ENCODE measurements around the gene ABCB11. TPM values are rescaled to one million over a fixed set of nuclear protein-coding genes. Genes with fewer than 3 reads are reported as not detected.

ABCB11 gene
- total and polyA plus RNA-seq, 2 donors (not counting 1 experiment from before 2014, with no cell fraction given) = not detected

DNA sequence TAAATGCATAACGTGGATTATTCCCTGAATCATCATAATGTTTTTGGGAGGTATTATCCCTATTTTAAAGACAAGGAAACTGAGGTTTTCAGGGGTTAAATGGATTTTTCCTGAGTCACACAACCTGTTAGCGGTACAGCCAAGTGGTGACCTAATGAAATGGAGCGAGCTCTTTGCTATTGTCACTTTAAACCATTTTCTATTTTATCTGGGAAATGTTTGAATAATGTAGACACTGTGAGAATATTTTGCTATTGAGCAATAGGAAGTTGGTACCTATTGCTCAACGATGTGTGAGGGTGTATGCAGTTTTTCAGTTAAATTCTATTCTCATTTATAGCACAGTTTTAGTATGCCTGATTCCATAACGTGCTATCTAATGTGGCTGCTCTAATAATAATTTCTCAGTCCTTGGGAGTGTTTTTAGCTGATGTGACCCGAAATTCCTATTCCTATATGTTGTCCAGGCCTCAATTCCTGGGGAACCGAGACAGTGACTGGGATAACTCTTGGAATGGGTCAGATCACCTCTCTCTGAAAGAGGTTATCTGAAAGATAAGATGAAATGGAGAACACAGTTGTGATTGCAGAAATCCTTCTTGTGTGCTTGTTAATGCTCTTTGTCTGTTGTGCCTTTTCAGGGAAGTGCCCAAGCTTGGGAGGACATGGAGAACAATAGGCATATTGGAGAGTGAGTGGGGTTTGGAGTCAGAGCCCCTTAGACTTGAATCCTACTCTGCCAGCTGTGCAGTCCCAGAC is 38.4 kb downstream of the ABCB11 start:
- no peak overlapping the region for H3K27ac ChIP-seq (ENCODE audit: low read length in 2 of 2)
- intact Hi-C loops (cut with micrococcal nuclease) = no loop called here
- no peak for TF ChIP-seq EZH2 (IDR thresholded peaks at IDR 0.05; ENCODE audit: borderline replicate concordance, insufficient read depth, low read depth, low read length, poor library complexity, severe bottlenecking)
- TF ChIP-seq, protein P1, sequence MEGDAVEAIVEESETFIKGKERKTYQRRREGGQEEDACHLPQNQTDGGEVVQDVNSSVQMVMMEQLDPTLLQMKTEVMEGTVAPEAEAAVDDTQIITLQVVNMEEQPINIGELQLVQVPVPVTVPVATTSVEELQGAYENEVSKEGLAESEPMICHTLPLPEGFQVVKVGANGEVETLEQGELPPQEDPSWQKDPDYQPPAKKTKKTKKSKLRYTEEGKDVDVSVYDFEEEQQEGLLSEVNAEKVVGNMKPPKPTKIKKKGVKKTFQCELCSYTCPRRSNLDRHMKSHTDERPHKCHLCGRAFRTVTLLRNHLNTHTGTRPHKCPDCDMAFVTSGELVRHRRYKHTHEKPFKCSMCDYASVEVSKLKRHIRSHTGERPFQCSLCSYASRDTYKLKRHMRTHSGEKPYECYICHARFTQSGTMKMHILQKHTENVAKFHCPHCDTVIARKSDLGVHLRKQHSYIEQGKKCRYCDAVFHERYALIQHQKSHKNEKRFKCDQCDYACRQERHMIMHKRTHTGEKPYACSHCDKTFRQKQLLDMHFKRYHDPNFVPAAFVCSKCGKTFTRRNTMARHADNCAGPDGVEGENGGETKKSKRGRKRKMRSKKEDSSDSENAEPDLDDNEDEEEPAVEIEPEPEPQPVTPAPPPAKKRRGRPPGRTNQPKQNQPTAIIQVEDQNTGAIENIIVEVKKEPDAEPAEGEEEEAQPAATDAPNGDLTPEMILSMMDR (IDR thresholded peaks at IDR 0.05) = no peak
- CTCF ChIA-PET = interaction anchor here (1.5 kb wide), 1 partner anchor 149 kb away, joined by 3 read pairs; no protein-coding TSS in a partner anchor
- H3K4me3 Mint-ChIP-seq = no peak overlapping the region
- no peaks in the 10 kb centered on the region for H3K36me3 ChIP-seq (replicated peaks in 1 of 2; ENCODE audit: control extremely low read depth in 1 of 2, control insufficient read depth in 1 of 2, extremely low read depth in 1 of 2, insufficient read depth in 2 of 2, low read length in 1 of 2)
- peaks cover 4% of the 10 kb centered on the region for H3K9me3 Mint-ChIP-seq (ENCODE audit: insufficient read depth)
- no peaks in the 10 kb centered on the region for H3K27me3 Mint-ChIP-seq
- no peak overlapping the region for H3K4me3 ChIP-seq (ENCODE audit: control extremely low read depth in 1 of 5, extremely low read depth in 1 of 5, insufficient read depth in 1 of 5, low read depth in 2 of 5, low read length in 4 of 5)
- peaks cover 0 to 2% (median 0%) of the 10 kb centered on the region in 3 donors for H3K9me3 ChIP-seq (ENCODE audit: control extremely low read depth in 1 of 3, control insufficient read depth in 2 of 3, insufficient read depth in 1 of 3, low read length in 2 of 3)
- H2AFZ ChIP-seq (ENCODE audit: insufficient read depth, low read depth, low read length, poor library complexity, severe bottlenecking) = no peak overlapping the region
- no peaks in the 10 kb centered on the region for H3K4me1 Mint-ChIP-seq
- no peak for DNase-seq
- ATAC-seq (ENCODE audit: low read depth) = no peak
- POLR2A ChIA-PET = no interaction called here
- H3K27me3 ChIP-seq (replicated peaks in 1 of 4; ENCODE audit: control extremely low read depth in 1 of 4, control insufficient read depth in 3 of 4, insufficient read depth in 4 of 4, low read length in 3 of 4) = no peaks in the 10 kb centered on the region
- WGBS (ENCODE audit: insufficient coverage) = 80% methylated on average over 3 of the region's 7 CpGs
- H3K79me2 ChIP-seq (ENCODE audit: control insufficient read depth, insufficient read depth, low read length) = no peaks in the 10 kb centered on the region
- no peaks in the 10 kb centered on the region for H3K4me1 ChIP-seq (ENCODE audit: control insufficient read depth in 2 of 2, insufficient read depth in 2 of 2, low read length in 2 of 2)
- no peak overlapping the region for H3K4me2 ChIP-seq (replicated peaks; ENCODE audit: low read depth, low read length, poor library complexity, severe bottlenecking)
- H4K20me1 ChIP-seq (ENCODE audit: control insufficient read depth, insufficient read depth, low read length, poor library complexity, severe bottlenecking) = no peaks in the 10 kb centered on the region
- no peak overlapping the region for H3K9ac ChIP-seq (ENCODE audit: low read length)
- no peak overlapping the region for H3K27ac Mint-ChIP-seq

DNA sequence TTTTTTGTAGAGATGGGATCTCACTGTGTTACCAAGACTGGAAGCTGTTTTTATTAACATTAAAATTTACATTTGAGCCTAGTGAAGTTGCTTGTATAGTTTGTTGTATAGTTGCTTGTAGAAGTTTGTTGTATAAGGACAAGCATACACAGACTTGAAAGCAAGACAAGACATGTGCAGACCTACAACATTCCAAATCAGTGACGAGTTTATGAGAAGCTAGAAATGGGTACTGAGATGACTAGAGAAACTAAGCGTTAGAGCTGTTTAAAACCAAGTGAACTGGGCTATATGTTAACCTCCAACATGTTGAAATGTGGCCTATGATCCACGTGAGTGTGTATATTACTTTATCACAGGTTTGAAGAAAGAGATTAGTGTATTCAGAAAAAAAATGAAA is 39.1 kb downstream of the ABCB11 start:
- TF ChIP-seq, protein P1 (IDR thresholded peaks at IDR 0.05) = no peak
- no peak for TF ChIP-seq EZH2 (IDR thresholded peaks at IDR 0.05; ENCODE audit: borderline replicate concordance, insufficient read depth, low read depth, low read length, poor library complexity, severe bottlenecking)

More for the DNA sequence above, 39.1 kb downstream of the ABCB11 start:
- H3K9me3 Mint-ChIP-seq (ENCODE audit: insufficient read depth) = peaks cover 4% of the 10 kb centered on the region
- no peak overlapping the region for H3K4me3 Mint-ChIP-seq
- H3K9ac ChIP-seq (ENCODE audit: low read length) = no peak overlapping the region
- no peaks in the 10 kb centered on the region for H3K79me2 ChIP-seq (ENCODE audit: control insufficient read depth, insufficient read depth, low read length)
- H3K9me3 ChIP-seq (ENCODE audit: control extremely low read depth in 1 of 3, control insufficient read depth in 2 of 3, insufficient read depth in 1 of 3, low read length in 2 of 3) = peaks cover 0 to 2% (median 0%) of the 10 kb centered on the region in 3 donors
- H3K4me1 ChIP-seq (ENCODE audit: control insufficient read depth in 2 of 2, insufficient read depth in 2 of 2, low read length in 2 of 2) = no peaks in the 10 kb centered on the region
- CTCF ChIA-PET = interaction anchor here (0.6 to 1.5 kb wide), 2 partner anchors 150 to 792 kb away, joined by 3 read pairs; no protein-coding TSS in a partner anchor
- intact Hi-C loops (cut with micrococcal nuclease) = no loop called here
- H3K36me3 ChIP-seq (replicated peaks in 1 of 2; ENCODE audit: control extremely low read depth in 1 of 2, control insufficient read depth in 1 of 2, extremely low read depth in 1 of 2, insufficient read depth in 2 of 2, low read length in 1 of 2) = no peaks in the 10 kb centered on the region
- POLR2A ChIA-PET = no interaction called here
- no peak overlapping the region for H3K27ac ChIP-seq (ENCODE audit: low read length in 2 of 2)
- 100% methylated on average over 1 of the region's 3 CpGs for WGBS (ENCODE audit: insufficient coverage)
- no peaks in the 10 kb centered on the region for H3K27me3 Mint-ChIP-seq
- no peak overlapping the region for H2AFZ ChIP-seq (ENCODE audit: insufficient read depth, low read depth, low read length, poor library complexity, severe bottlenecking)
- no peaks in the 10 kb centered on the region for H3K4me1 Mint-ChIP-seq
- DNase-seq = no peak
- H3K4me2 ChIP-seq (replicated peaks; ENCODE audit: low read depth, low read length, poor library complexity, severe bottlenecking) = no peak overlapping the region
- no peak for ATAC-seq (ENCODE audit: low read depth)
- H4K20me1 ChIP-seq (ENCODE audit: control insufficient read depth, insufficient read depth, low read length, poor library complexity, severe bottlenecking) = no peaks in the 10 kb centered on the region
- H3K27me3 ChIP-seq (replicated peaks in 1 of 4; ENCODE audit: control extremely low read depth in 1 of 4, control insufficient read depth in 3 of 4, insufficient read depth in 4 of 4, low read length in 3 of 4) = no peaks in the 10 kb centered on the region
- H3K27ac Mint-ChIP-seq = no peak overlapping the region
- no peak overlapping the region for H3K4me3 ChIP-seq (ENCODE audit: control extremely low read depth in 1 of 5, extremely low read depth in 1 of 5, insufficient read depth in 1 of 5, low read depth in 2 of 5, low read length in 4 of 5)
